Activated CD4-positive, alpha-beta T cell treated with anti-CD3 and anti-CD28 coated beads, Interleukin-2, amount 10 ng/mL, durations not matched to agents 24 days and 14 days (primary cell): ENCODE measurements around the gene NFATC1. TPM values are rescaled to one million over a fixed set of nuclear protein-coding genes. Genes with fewer than 3 reads are reported as not detected.
A peak's percentile ranks its signal among the peaks of the same experiment; 100 is the strongest.
"Not testable (repeated sequence)": the region's sequence is repeated elsewhere in the genome, so short reads cannot be mapped to it uniquely, and the experiment has no call there.

Experiments
- DNase-seq: peaks from one replicate; pipeline ENCODE4 v3.0.0; 2022
- H3K27ac Mint-ChIP-seq: one replicate; pipeline ENCODE4 v1.8.0; 2022; ENCODE audit warnings: mild to moderate bottlenecking, mixed read lengths
- H3K27me3 Mint-ChIP-seq: one replicate; pipeline ENCODE4 v1.8.0; 2022; ENCODE audit warnings: mixed read lengths
- H3K36me3 Mint-ChIP-seq: one replicate; pipeline ENCODE4 v1.8.0; 2022; ENCODE audit warnings: low read depth, mild to moderate bottlenecking, mixed read lengths
- H3K4me1 Mint-ChIP-seq: one replicate; pipeline ENCODE4 v1.8.0; 2021; ENCODE audit warnings: mixed read lengths
- H3K4me3 Mint-ChIP-seq: one replicate; pipeline ENCODE4 v1.8.0; 2022; ENCODE audit warnings: mild to moderate bottlenecking, moderate library complexity, mixed read lengths
- H3K9me3 Mint-ChIP-seq: one replicate; pipeline ENCODE4 v1.8.0; 2021; ENCODE audit warnings: mixed read lengths
- intact Hi-C: fragments of 100-400 bp; cut with micrococcal nuclease; formaldehyde crosslinking; loops from one replicate; pipeline ENCODE4 v1.15.1; 2023
- total RNA-seq: library from RNA; stranded (reverse); gene quantifications from 2 replicates; pipeline ENCODE4 v1.2.3, GENCODE V29; 2022

The NFATC1 gene
- total RNA-seq, 1 donor from 2014 or later, result 105 TPM

DNA sequence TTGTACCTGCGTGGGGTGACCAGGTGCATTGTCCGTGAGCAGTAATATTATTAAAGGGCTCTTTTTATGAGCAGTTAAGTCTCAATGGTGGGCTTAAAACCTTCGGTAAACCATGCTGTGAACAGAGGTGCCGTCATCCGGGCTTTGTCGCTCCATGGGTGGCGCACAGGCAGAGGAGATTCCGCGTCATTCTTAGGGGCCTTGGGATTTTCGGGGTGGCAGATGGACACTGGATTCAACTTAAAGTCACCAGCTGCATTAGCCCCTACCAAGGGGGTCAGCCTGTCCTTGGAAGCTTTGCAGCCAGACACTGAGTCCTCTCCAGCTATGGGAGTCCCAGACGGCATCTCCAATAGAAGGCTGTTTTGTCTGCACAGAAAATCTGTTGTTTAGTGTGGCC is 107.7 kb downstream of the NFATC1 start:
- Mint-ChIP-seq H3K9me3 (peaks cover 20% of the 10 kb centered on the region), H3K27me3 (no peaks in the 10 kb centered on the region), H3K36me3 (peaks cover 44% of the 10 kb centered on the region), H3K27ac (peak overlapping the region; percentile 59), H3K4me1 (peaks cover 48% of the 10 kb centered on the region), H3K4me3 (no peak overlapping the region)
- intact Hi-C loops, result no loop called here
- no peak for DNase-seq

DNA sequence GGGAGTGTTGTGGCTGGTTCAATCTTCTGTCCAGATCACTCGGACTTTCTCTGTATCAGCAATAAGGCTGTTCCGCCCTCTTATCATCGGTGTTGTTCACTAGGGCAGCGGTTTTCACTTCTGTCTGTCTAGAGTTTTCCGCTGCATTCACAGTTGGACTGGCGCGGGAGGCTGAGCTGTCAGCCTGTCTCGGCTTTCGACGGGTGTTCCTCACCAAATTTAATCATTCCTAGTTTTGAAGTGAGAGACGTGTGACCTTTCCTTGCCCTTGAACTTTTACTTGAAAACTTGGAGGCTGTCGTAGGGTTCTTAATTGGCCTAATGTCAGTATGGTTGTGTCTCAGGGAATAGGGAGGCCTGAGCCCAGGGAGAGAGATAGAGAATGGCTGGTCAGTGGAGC is 108.3 kb downstream of the NFATC1 start:
- intact Hi-C loops, result no loop called here
- Mint-ChIP-seq H3K27me3 (no peaks in the 10 kb centered on the region), H3K4me3 (peak overlapping the region; percentile 61), H3K27ac (peak overlapping the region; percentile 91), H3K36me3 (peaks cover 41% of the 10 kb centered on the region), H3K4me1 (peaks cover 52% of the 10 kb centered on the region), H3K9me3 (peaks cover 14% of the 10 kb centered on the region)
- no peak for DNase-seq

DNA sequence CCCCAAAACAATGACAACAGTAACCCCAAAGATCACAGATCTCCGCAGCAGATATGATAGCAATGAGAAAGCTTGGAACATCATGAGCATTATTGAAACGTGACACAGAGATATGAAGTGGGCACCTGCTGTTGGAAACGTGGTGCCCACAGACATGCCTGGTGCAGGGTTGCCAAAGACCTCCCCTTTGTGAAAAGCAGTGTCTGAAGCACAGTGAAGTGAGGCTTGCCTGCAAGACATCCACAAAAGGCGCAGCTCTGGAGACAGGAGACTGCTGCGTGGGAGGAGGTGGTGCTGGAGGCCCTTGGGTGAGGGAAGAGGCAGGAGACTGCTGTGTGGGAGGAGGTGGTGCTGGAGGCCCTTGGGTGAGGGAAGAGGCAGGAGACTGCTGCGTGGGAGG is 108.8 kb downstream of the NFATC1 start:
- peak overlapping the region; percentile 61 for H3K4me3 Mint-ChIP-seq
- intact Hi-C loops, result not testable (repeated sequence)

DNA sequence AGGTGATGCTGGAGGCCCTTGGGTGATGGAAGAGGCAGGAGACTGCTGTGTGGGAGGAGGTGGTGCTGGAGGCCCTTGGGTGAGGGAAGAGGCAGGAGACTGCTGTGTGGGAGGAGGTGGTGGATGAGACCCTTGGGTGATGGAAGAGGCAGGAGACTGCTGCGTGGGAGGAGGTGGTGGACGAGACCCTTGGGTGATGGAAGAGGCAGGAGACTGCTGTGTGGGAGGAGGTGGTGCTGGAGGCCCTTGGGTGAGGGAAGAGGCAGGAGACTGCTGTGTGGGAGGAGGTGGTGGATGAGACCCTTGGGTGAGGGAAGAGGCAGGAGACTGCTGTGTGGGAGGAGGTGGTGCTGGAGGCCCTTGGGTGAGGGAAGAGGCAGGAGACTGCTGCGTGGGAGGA is 109.7 kb downstream of the NFATC1 start:
- peak overlapping the region; percentile 53 for H3K4me3 Mint-ChIP-seq
- intact Hi-C loops, DNase-seq: not testable (repeated sequence)

More for the DNA sequence above, 108.8 kb downstream of the NFATC1 start:
- H3K9me3 Mint-ChIP-seq, DNase-seq, H3K27me3 Mint-ChIP-seq: not testable (repeated sequence)
- H3K4me1 Mint-ChIP-seq, result peaks cover 50% of the 10 kb centered on the region
- peak overlapping the region; percentile 91 for H3K27ac Mint-ChIP-seq
- H3K36me3 Mint-ChIP-seq, result peaks cover 38% of the 10 kb centered on the region

DNA sequence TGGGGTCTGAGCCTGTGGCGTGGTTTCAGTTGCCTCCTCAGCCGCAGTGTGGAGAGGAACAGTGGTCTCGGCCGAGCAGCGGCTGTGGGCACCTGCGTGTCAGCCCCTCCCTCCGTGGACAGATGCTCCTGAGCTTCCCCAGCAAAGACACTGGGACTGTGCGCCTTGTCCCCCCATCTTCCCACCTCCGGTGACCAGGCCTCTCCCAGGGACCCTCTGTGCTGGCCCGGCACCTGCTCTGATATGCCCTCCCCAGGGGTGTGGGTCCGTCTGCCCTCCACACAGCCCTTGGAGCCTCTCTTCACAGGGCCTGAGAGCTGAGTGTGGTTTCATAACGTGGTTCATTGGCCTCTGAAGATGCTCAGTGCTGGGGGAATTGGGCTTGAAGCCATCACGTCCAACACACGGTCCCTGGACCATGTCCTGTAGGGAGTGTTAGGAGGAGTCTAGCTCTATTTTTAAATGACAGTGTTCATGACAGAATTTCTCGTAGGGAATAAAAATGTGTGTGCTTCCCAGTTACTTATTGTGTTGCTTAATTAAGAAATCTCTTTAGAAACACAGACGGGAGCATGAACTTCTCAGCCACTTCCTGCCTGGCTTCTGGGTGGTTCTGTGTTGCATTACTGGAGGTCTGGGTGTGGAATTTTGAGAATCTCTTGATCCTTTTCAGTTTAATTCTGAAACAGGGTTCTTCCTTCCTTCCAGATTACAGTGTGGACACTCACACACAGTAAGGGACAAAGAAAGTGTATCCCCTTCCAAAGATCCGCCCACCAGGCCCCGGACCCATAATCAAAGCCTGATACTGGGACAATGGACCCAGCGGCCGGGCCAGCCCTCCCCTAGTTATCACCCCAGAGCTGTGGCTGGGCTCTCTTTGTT is 110.7 kb downstream of the NFATC1 start:
- Mint-ChIP-seq H3K4me1 (peaks cover 50% of the 10 kb centered on the region), H3K36me3 (peaks cover 37% of the 10 kb centered on the region), H3K4me3 (peak overlapping the region; percentile 73), H3K9me3 (no peaks in the 10 kb centered on the region), H3K27me3 (no peaks in the 10 kb centered on the region), H3K27ac (peak overlapping the region; percentile 87)
- intact Hi-C loops, result loop anchor here (1.0 to 2.0 kb wide), 2 partner anchors 11 to 16 kb away; no protein-coding TSS in a partner anchor
- no peak for DNase-seq

More for the DNA sequence above, 109.7 kb downstream of the NFATC1 start:
- peaks cover 50% of the 10 kb centered on the region for H3K4me1 Mint-ChIP-seq
- peak overlapping the region; percentile 87 for H3K27ac Mint-ChIP-seq
- not testable (repeated sequence) for H3K27me3 Mint-ChIP-seq, H3K9me3 Mint-ChIP-seq
- H3K36me3 Mint-ChIP-seq, result peaks cover 37% of the 10 kb centered on the region

DNA sequence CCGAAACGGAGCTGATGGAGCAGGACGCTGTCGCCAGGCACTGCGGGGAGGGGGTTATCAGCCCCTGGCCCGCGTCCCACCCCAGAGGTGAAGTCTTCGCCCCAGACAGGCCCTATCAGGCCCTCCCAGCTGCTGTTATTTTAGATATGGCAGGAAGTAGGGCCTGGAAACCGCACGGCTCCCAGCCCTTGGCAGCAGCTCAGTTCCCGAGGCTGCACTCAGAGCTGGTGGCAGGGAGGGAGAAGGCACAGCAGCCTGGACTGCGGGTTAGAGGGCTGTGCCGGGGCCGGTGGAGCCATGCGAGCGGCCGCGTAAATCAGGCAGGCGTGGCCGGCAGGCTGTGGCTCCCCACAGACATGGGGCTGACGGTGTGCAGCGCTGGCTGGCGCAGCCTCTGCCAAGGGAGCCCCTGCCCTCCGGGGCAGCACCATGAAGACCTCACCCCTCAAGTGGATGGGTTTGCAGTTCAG is 111.4 kb downstream of the NFATC1 start:
- intact Hi-C loops, result loop anchor here (1.0 to 2.0 kb wide), 2 partner anchors 10 to 16 kb away; no protein-coding TSS in a partner anchor
- DNase-seq, result peak; percentile 77
- Mint-ChIP-seq H3K27me3 (no peaks in the 10 kb centered on the region), H3K9me3 (no peaks in the 10 kb centered on the region), H3K27ac (peak overlapping the region; percentile 87), H3K36me3 (peaks cover 38% of the 10 kb centered on the region), H3K4me3 (peak overlapping the region; percentile 73), H3K4me1 (peaks cover 49% of the 10 kb centered on the region)

DNA sequence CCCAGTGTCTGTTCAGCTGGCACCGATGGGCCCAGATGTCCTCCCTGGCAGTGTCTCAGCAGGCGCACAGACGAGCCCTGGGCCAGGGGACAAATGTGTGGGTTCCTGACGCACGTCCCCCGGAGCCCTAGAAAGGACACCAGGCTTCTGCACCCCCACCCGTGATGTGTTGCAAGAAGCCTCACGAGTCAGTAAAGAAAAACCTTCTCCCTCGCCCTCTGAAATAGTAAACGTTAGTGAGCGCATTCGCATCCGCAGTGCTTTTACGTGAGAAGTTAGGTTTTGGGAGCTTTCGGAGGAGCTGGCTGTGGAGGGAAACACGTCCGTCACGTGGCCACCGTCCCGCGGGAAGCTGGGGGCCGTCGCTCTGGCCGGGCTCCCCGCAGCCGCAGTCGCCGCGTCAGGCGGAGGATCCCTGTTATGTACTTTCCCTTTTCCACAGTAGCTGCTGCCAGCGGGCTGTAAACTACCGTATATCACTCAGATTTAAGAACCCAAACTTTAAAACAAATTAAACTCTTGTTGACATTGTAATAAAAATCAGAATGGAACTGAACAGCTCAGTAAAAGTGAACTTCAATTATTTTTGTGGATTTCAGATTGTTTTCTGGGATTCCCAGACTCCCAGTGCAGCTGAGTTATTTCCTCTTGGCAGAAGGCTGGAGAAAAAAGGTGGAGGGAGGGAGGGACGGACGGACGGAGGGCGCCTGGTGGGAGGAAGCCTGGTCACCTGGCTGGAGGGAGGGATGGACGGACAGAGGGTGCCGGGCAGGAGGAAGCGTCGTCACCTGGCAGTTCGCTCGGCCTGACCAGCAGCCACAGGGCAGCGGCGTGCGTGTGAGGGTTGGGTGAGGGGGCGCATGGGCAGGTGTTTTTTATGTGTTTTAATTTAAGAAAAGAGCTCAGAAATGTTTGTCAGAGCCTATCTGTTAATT is 112.1 kb downstream of the NFATC1 start:
- H3K36me3 Mint-ChIP-seq, result peaks cover 38% of the 10 kb centered on the region
- intact Hi-C loops, result loop anchor here (1.0 to 2.0 kb wide), 2 partner anchors 9 to 15 kb away; no protein-coding TSS in a partner anchor
- peak overlapping the region; percentile 73 for H3K4me3 Mint-ChIP-seq
- H3K4me1 Mint-ChIP-seq, result peaks cover 42% of the 10 kb centered on the region
- H3K9me3 Mint-ChIP-seq, result no peaks in the 10 kb centered on the region
- no peaks in the 10 kb centered on the region for H3K27me3 Mint-ChIP-seq
- DNase-seq, result peak; percentile 70
- H3K27ac Mint-ChIP-seq, result peak overlapping the region; percentile 87

DNA sequence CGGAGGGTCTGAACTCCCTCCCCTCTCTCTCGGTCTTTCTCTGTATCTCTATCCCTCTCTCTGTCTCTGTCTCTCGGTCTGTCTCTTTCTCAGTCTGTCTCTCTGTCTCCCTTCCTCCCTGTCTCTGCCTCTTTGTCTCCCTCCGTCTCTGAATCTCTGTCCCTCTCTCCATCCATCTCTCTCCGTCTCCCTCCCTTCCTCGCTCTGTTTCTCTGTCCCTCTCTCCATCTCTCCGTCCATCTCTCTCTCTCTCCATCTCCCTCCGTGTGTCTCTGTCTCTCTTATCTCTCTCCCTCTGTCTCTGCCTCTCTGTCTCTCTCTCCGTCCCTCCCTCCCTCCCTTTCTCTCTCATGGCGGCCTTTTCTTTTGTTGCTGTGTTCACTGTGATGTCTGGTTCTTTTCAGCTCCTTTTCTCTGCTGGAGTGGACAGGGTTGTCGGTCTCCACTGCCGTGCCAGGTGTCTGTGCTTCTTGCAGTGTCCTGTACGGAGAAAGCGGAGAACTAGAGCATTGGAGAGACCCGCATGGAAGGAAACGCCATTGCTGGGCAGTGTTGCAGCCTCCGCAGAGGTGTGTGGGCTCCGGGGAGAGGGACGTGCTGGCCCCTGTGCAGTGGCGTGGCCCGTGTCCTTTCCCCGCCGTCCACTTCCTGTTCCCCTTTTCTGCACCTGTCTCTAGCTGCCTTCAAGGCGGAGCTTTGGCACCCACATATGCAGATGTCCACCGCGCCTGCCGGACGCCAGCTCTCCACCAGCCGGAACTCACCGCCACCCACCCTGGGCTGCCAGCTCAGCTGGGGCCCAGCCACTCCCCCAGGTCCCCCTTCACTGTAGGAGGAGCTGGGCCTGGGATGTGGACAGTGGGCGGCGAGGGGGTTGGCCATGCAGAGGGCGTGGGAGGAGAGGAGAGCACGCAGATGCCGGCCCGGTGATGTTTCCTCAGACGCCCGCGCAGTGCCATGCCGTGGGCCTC is 113.1 kb downstream of the NFATC1 start:
- H3K9me3 Mint-ChIP-seq, result no peaks in the 10 kb centered on the region
- peak overlapping the region; percentile 73 for H3K4me3 Mint-ChIP-seq
- H3K27ac Mint-ChIP-seq, result peak overlapping the region; percentile 87
- intact Hi-C loops, result no loop called here
- peaks cover 35% of the 10 kb centered on the region for H3K4me1 Mint-ChIP-seq
- H3K27me3 Mint-ChIP-seq, result no peaks in the 10 kb centered on the region
- peaks cover 45% of the 10 kb centered on the region for H3K36me3 Mint-ChIP-seq
- no peak for DNase-seq

DNA sequence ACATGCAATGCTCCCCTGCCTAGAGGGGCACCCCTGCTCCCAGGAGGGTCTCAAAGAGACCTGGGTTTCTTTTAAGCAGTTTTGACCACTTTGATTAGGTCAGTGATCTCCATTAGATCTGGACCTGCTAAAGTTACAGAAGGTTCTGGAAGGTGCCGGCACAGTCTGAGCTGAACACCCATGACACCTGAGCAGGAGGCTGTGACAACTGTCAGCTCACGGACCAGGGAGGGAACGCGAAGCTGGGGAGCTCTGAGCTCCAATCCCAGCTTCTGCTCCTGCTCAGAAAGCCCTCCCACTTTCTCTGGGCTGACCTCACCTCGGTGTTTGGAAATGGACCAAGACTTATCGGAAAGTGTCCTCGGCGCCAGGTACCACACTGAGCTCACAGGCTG is 113.8 kb downstream of the NFATC1 start:
- intact Hi-C loops, result no loop called here
- Mint-ChIP-seq H3K27ac (no peak overlapping the region), H3K9me3 (no peaks in the 10 kb centered on the region), H3K4me1 (peaks cover 28% of the 10 kb centered on the region), H3K4me3 (no peak overlapping the region), H3K36me3 (peaks cover 42% of the 10 kb centered on the region), H3K27me3 (no peaks in the 10 kb centered on the region)
- DNase-seq, result no peak

DNA sequence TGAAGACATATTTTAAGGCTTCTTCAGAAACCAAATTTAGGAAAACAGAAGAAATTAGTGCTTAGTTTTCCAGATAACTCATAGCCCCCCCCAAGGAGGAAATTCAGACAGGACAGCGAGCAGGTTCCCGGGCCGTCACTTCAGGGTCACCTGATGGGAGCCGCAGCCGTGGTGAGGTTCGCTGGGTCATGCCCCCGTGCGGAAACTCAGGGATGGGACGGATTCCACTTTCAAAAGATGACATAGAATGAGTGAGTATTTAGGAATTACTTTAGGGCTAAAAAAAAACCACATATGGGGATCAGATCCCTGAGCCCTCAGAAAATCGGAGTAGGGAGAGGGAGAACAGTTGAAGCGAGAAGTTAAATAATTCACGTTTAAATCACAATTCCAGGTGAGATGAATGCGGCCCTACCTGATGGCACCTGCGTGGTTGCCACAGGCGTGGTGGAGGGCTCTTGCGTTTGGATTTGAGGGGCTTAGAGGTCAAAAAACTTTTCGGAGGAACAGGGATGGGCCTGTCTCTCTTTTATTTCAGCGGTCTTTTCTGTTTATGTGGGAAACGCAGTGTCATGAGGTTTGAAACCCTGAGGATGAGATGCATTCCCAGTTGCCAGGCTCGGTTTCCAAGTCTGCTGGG is 114.4 kb downstream of the NFATC1 start:
- Mint-ChIP-seq H3K9me3 (no peaks in the 10 kb centered on the region), H3K27ac (peak overlapping the region; percentile 7), H3K4me3 (no peak overlapping the region), H3K27me3 (no peaks in the 10 kb centered on the region), H3K36me3 (peaks cover 45% of the 10 kb centered on the region), H3K4me1 (peaks cover 27% of the 10 kb centered on the region)
- DNase-seq, result no peak
- intact Hi-C loops, result no loop called here

DNA sequence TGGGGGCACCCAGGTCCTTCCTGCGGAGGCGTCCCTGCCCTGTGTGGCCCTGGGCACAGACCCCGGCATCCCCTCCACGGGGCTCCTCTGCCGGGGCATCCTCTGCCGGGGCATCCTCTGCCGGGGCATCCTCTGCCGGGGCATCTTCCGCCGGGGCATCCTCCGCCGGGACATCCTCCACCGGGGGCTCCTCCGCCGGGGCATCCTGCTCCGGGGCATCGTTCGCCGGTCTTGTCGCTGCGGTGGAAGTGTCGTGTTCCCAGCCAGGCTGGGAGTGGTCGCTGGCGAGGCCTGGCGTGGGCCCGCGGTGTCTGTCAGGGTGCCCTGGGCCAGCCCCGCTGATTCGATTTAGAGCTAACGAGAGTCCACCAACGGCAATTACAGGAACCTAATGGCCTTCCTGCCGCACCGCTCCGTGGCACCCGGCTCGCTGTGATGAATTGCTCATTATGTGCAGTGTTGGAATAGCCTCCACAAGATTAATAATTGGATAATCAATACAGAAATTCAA is 115.1 kb downstream of the NFATC1 start:
- Mint-ChIP-seq H3K36me3 (peaks cover 41% of the 10 kb centered on the region), H3K27me3 (no peaks in the 10 kb centered on the region), H3K9me3 (no peaks in the 10 kb centered on the region), H3K27ac (no peak overlapping the region), H3K4me1 (peaks cover 25% of the 10 kb centered on the region), H3K4me3 (no peak overlapping the region)
- no peak for DNase-seq
- intact Hi-C loops, result no loop called here

DNA sequence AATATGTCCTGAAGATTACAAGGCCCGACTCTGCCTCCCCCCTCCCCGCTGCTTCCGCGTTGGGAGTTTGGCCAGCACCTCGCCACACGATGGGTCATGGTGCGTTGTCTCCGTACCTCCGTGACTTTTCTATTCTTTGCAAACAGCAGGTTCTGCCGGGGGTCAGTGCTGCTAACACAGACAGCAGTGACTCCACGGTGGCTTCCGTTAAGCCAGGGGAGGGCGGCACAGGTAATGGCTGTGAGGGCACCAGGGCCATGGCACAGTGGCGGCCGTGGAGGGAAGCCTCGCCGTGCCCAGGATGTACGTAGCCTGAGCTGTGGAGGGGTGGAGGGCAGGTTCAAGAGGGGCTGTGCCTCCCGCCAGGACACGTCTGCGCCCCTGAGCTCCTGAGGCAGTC is 115.5 kb downstream of the NFATC1 start:
- intact Hi-C loops, result no loop called here
- Mint-ChIP-seq H3K4me1 (peaks cover 26% of the 10 kb centered on the region), H3K27ac (no peak overlapping the region), H3K27me3 (no peaks in the 10 kb centered on the region), H3K9me3 (no peaks in the 10 kb centered on the region), H3K4me3 (no peak overlapping the region), H3K36me3 (peaks cover 42% of the 10 kb centered on the region)
- no peak for DNase-seq
